Amygdala (tissue), 56 donors: ENCODE data around the gene KLHL30.
"Not testable (repeated sequence)": the region's sequence is repeated elsewhere in the genome, so short reads cannot be mapped to it uniquely, and the experiment has no call there.

ENCODE experiments used
- DNase-seq, 56 donors: peaks; one replicate each; lab custom pipeline; 2025; lab: John Stamatoyannopoulos, UW

The KLHL30 gene

GRCh38 chr2:238101891-238102841 lies 36.3 kb upstream of the KLHL30 start:
- DNase-seq = no peak

DNA sequence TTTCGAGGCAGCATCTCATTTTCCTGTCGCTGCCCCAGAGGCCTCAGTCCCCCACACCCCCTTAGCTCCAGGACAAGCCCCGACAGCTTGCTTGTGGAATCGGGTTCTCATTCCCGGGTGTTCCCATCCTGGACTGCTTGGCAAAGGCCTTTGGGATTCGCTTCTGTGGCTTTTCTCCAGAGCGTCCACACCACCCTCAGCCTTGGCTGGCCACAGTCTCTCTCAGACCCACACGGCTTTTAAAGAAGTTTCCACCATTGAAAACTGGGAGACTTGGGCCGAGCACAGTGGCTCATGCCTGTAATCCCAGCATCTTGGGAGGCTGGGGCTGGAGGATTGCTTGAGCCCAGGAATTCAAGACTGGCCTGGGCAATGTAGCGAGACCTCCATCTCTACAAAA lies 35.6 kb upstream of the KLHL30 start:
- DNase-seq = no peak

- no peak for DNase-seq
These were observed 34.8 kb upstream of the KLHL30 start for GRCh38 chr2:238103465-238104225.

DNA sequence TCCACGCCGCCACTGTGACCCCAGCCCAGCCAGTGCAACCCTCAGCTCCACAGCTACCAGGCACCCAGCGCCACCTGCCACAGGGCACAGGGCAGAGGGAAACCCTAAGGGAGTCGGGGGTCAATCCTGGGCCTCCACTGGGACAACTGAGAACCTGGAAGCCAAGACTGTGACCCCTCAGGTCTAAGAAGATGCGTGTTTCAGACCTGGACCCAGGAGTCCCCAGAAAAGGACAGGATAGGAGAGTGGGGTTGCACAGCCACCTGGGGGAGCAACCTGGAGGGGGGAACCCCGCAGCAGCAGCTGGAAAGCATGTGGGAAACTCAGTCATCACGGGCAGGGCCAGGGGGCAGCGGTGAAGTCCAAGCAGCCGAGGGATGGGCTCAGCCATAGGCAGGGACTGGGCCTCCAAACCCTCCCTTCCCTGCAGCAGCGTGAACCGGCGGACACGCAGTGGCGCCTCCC lies 34.2 kb upstream of the KLHL30 start:
- DNase-seq = no peak

- no peak for DNase-seq
These were observed 33.6 kb upstream of the KLHL30 start for GRCh38 chr2:238104691-238105371.

DNA sequence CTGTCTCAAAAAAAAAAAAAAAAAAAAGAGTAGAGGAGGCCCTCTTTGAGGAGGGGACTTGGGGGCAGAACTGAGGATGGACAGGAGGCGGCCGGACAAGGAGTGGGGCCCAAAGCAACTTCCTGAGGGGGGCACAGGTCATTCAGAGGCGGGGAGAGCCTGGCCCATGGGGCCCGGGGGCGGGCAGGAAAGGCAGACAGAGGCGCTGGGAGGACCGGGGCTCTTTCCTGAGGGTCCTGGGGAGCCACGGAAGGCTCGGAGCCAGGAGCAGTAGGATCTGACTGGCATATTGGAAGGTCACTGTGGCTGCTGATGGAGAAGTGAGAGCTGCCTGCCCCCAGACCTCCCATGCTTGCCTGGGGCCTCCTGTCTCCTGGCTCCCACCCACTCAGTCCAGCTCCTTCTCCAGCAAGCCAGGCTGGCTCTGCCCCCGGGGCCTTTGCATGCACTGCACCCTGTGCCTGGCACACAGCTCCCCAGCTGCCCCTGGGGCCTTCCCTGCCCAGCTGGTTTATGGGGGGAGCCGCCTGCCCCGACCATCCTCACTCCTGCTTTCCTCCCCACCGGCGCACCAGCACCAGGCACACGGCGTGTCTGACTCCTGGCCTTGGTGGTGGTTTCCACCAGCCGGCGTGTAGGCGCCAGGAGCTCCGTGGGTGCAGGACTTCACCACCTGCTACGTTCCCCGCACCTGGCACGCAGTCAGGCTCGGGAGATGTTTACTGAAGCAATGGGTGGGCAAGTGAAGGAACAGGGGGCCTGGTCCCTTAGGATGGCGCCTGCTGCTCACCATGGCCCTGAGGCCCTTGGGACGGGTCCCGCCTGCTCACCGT lies 32.7 kb upstream of the KLHL30 start:
- no peak for DNase-seq

GRCh38 chr2:238106339-238106697 lies 32.1 kb upstream of the KLHL30 start:
- no peak for DNase-seq

DNA sequence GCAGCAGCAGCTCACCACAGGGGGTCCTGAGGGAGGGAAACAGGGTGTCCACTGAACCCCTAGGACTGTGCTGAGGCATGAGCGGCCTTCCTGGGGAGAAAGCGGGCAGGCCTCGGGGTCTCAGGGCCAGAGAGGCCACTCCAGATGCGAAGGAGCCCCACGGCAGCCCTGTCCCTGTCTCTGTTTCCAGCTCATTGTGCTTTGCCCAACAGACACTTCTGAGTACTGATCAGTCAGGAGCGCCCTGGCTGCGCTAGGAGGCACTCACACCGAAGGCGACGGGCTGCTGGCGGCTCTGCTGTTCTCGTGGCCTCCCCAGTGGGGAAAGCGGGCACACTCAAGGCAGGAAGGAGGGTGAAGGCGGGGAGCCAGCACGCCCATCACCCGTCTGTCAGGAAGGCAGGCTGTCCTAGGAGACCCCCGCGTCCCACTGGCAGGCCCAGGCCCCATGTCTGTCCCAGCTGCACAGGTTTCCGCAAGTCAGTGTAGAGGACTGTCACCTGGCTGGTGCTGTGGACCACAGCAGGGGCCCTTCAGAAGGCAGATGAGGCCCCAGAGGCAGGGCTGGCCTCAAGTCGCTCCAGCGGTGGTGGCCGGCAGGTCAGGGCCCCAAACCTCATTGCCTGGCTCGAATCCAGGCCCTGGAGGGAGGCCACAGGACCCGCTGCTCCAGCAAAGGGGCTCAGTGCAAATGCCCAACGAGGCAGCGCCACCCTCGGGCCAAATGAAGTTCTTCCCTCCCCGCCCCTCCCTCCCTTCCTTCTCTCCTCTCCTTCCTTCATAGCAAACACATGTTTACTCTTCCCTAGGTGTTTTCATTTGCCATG lies 31.6 kb upstream of the KLHL30 start:
- peak in 1 of 56 donors; percentile 19 for DNase-seq

GRCh38 chr2:238107525-238108422 lies 30.7 kb upstream of the KLHL30 start:
- no peak for DNase-seq

DNA sequence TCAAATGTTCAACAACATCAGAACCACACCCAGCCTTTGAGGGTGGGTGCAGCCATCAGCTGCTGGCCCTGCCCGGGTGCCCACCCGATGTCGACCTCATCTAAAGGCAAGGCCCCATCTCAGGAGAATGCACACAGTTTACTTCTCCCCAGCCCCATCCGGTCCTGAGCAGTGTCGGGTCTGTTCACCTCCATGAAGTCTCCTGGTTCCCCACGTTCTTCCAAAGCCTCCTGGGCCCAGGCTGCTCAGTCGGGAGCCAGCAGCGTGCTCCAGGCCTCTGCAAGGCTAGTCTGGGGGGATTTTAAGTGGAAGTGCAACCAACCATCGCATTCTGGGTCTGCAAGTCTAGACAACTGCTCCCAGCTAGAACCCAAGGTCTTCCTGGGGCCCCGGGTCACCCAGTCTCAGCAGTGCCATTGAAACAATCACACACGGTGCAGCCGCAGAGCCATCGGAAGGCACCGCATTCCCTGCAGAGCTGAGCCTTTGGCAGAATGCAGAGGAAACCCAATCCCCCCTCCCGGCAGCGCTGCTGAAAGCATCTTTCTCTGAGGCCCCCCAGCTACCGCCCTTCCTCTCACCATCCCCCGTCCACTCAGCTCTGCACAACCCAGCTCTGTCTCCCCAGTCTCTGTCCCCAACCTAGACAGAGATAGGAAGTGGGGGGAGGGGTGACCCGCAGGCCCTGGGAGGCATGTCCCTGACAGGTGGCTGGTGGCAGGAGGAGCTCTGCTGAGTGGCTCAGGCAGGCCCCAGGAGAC lies 29.9 kb upstream of the KLHL30 start:
- DNase-seq = no peak

DNA sequence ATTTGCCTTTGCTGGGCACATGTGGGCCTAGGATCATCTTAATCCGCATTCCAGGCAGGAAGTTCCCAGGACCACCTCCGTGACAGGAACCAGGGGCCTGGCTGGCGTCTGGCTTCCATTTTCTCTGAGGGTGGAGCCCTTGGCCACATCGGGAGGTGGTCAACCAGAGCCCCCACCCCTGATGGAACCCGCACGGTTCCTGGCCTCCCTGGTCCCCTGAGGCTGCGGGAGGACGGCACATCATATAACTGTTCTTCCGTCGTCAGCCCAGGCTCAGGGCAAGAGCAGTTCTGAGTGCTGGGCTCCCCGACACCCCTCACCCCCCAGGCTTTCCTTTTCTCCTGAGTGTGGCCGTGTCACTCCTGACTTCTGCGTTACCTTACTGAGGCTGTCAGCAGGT lies 24.9 kb upstream of the KLHL30 start:
- no peak for DNase-seq

DNA sequence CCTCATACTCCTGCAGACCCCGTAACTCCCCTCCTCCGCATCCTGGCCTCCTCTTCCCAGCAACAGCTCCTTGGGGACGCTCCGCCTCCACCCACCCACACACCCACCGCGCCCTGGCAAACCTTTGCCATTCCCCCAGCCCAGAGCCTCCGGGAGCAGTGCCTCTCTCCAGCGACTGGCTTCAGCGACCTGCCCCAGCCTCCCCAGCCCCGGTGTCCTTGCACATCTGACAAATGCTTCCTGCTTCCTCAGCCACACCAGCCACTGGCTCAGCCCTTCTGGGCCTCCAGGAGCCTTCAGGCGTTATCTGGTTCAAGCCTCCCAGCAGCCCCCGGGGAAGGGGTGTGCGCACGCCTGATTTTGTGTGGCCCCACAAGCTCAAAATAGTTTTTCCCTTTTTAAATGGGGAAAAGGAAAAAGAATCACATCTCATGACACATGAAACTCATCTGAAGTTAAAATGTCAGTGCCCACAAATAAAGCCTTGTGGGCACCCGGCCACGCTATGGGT lies 24.1 kb upstream of the KLHL30 start:
- DNase-seq = no peak

GRCh38 chr2:238114851-238115660 lies 23.4 kb upstream of the KLHL30 start:
- no peak for DNase-seq

DNA sequence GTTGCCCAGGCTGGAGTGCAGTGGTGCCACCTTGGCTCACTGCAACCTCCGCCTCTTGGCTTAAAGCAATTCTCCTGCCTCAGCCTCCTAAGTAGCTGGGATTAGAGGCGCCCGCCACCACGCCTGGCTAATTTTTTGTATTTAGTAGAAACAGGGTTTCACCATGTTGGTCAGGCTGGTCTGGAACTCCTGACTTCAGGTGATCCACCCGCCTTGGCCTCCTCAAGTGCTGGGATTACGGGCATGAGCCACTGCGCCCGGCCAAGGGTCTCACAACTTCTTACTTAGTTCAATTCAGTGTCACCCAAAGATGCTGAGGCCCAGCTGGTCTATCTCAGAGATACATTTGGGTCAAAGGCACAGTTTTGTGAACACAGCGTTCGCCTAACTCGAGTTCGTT lies 22.8 kb upstream of the KLHL30 start:
- not testable (repeated sequence) for DNase-seq

- no peak for DNase-seq
These were observed 21.9 kb upstream of the KLHL30 start for GRCh38 chr2:238116298-238117198.
